ENCODE data around the gene HLA-DMA. TPM values are rescaled to one million over a fixed set of nuclear protein-coding genes. Genes with fewer than 3 reads are reported as not detected.
"Not testable (repeated sequence)": the region's sequence is repeated elsewhere in the genome, so short reads cannot be mapped to it uniquely, and the experiment has no call there.

HLA-DMA gene
- total RNA-seq, 2 experiments from 2014 or later: 16.2 TPM

- TF ChIP-seq CTCF (IDR thresholded peaks at IDR 0.05): no peak
- Mint-ChIP-seq H3K4me1 (ENCODE audit: low read depth) (peaks cover 82% of the 10 kb centered on the region), H3K27me3 (no peaks in the 10 kb centered on the region), H3K4me3 (peak overlapping the region; percentile 78), H3K36me3 (ENCODE audit: low read depth) (no peaks in the 10 kb centered on the region), H3K9me3 (peaks cover 5% of the 10 kb centered on the region), H3K27ac (peak overlapping the region; percentile 96)
- DNase-seq: peak; percentile 64
- ATAC-seq: peak; percentile 48
- intact Hi-C loops (cut with micrococcal nuclease): no loop called here
- ChIA-PET POLR2A (interaction anchor here (0.6 to 15.8 kb wide), 10 partner anchors 9 to 86 kb away, joined by 3 to 392 read pairs (median 3); partner anchors contain the start of genes BRD2 and HLA-DMA), CTCF (interaction anchor here (1.0 to 15.9 kb wide), 11 partner anchors 8 to 305 kb away, joined by 3 to 372 read pairs (median 6); partner anchors contain the start of genes BRD2, HLA-DMA and TAP2)
Observed at GRCh38 chr6:32943864-32944649, 8.8 kb downstream of the HLA-DMA start.

GRCh38 chr6:32942555-32943123 lies 10.3 kb downstream of the HLA-DMA start:
- peaks cover 75% of the 10 kb centered on the region for H3K4me1 Mint-ChIP-seq (ENCODE audit: low read depth)
- H3K9me3 Mint-ChIP-seq; H3K27ac Mint-ChIP-seq; DNase-seq; H3K4me3 Mint-ChIP-seq; H3K36me3 Mint-ChIP-seq (ENCODE audit: low read depth); intact Hi-C loops (cut with micrococcal nuclease); H3K27me3 Mint-ChIP-seq; ATAC-seq: not testable (repeated sequence)
- POLR2A ChIA-PET: interaction anchor here (1.7 to 15.8 kb wide), 4 partner anchors 10 to 33 kb away, joined by 7 to 392 read pairs (median 13); partner anchors contain the start of gene BRD2
- CTCF ChIA-PET: interaction anchor here (0.7 to 15.9 kb wide), 17 partner anchors 9 to 104 kb away, joined by 3 to 372 read pairs (median 5); partner anchors contain the start of genes BRD2, HLA-DMA, PSMB9 and TAP2

- CTCF ChIA-PET: interaction anchor here (0.7 to 15.9 kb wide), 12 partner anchors 7 to 103 kb away, joined by 3 to 372 read pairs (median 7); partner anchors contain the start of genes BRD2, HLA-DMA and TAP2
Observed at GRCh38 chr6:32941214-32941768, 11.6 kb downstream of the HLA-DMA start.

GRCh38 chr6:32940656-32941213 lies 12.2 kb downstream of the HLA-DMA start, which contains the start of gene HLA-DMB:
Gene HLA-DMB, minus strand, starts transcription at chr6:32941028. Its CDS starts 221 bp downstream, at chr6:32940807.
- TF ChIP-seq CTCF (IDR thresholded peaks at IDR 0.05): no peak
- ATAC-seq: peak; percentile 76
- POLR2A ChIA-PET: interaction anchor here (1.5 to 15.8 kb wide), 3 partner anchors 12 to 35 kb away, joined by 5 to 392 read pairs (median 8); partner anchors contain the start of genes BRD2 and HLA-DMA

More at GRCh38 chr6:32941214-32941768, 11.6 kb downstream of the HLA-DMA start:
- peak overlapping the region; percentile 77 for H3K4me3 Mint-ChIP-seq
- POLR2A ChIA-PET: interaction anchor here (1.0 to 15.8 kb wide), 6 partner anchors 12 to 113 kb away, joined by 3 to 392 read pairs (median 6); partner anchors contain the start of genes BRD2 and HLA-DMA
- H3K9me3 Mint-ChIP-seq: peaks cover 5% of the 10 kb centered on the region
- H3K27me3 Mint-ChIP-seq: no peaks in the 10 kb centered on the region
- peak overlapping the region; percentile 97 for H3K27ac Mint-ChIP-seq
- ATAC-seq (peak; percentile 72), DNase-seq (peak; percentile 85)
- H3K4me1 Mint-ChIP-seq (ENCODE audit: low read depth): peaks cover 68% of the 10 kb centered on the region
- H3K36me3 Mint-ChIP-seq (ENCODE audit: low read depth): no peaks in the 10 kb centered on the region
- intact Hi-C loops (cut with micrococcal nuclease): loop anchor here (2.0 kb wide), 1 partner anchor 28 kb away; the partner anchor contains the start of gene BRD2
- no peak for TF ChIP-seq CTCF (IDR thresholded peaks at IDR 0.05)

More at GRCh38 chr6:32940656-32941213, 12.2 kb downstream of the HLA-DMA start, which contains the start of gene HLA-DMB:
- Mint-ChIP-seq H3K27ac (peak within 1 kb of the TSS; percentile 97), H3K27me3 (no peaks in the 10 kb centered on the region), H3K4me1 (ENCODE audit: low read depth) (peaks cover 64% of the 10 kb centered on the region), H3K36me3 (ENCODE audit: low read depth) (no peaks in the 10 kb centered on the region), H3K9me3 (peaks cover 5% of the 10 kb centered on the region), H3K4me3 (peak within 1 kb of the TSS; percentile 77)
- intact Hi-C loops (cut with micrococcal nuclease): loop anchor here (2.0 kb wide), 1 partner anchor 28 kb away; the partner anchor contains the start of gene BRD2
- CTCF ChIA-PET: interaction anchor here (0.8 to 15.9 kb wide), 9 partner anchors 10 to 102 kb away, joined by 3 to 372 read pairs (median 8); partner anchors contain the start of genes BRD2, HLA-DMA, TAP1 and TAP2
- DNase-seq: peak; percentile 69

All from activated CD8-positive, alpha-beta T cell treated with anti-CD3 and anti-CD28 coated beads for 36 hours (primary cell).